ENCODE results near the gene FHL2.

DNA sequence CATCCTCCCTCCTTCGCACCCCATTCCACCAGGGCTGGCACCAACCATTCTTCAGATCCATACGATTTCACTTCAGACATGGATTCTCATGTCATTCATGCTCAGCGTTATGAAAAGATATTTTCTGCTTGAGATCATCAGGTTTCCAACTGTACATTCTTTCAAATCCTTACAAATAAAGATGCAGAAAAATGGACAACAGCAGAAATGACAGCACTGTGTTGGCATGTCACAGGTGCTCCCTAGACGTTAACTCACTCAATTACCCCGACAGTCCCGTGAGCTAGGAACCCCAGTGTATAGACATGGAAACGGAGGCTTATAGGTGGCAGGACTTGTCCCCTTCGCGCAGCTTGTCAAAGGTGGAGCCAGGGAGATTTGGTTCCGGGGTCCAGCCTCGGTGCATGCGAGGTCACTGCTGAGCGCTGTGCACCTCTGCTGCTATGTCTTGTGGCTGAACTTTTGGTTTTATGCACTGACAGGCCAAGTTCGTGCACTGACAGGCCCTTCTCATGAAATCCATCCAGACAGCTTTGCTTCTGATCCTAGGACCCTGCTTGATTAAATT is 17.7 kb downstream of the FHL2 start:
- TF ChIP-seq, protein P1, sequence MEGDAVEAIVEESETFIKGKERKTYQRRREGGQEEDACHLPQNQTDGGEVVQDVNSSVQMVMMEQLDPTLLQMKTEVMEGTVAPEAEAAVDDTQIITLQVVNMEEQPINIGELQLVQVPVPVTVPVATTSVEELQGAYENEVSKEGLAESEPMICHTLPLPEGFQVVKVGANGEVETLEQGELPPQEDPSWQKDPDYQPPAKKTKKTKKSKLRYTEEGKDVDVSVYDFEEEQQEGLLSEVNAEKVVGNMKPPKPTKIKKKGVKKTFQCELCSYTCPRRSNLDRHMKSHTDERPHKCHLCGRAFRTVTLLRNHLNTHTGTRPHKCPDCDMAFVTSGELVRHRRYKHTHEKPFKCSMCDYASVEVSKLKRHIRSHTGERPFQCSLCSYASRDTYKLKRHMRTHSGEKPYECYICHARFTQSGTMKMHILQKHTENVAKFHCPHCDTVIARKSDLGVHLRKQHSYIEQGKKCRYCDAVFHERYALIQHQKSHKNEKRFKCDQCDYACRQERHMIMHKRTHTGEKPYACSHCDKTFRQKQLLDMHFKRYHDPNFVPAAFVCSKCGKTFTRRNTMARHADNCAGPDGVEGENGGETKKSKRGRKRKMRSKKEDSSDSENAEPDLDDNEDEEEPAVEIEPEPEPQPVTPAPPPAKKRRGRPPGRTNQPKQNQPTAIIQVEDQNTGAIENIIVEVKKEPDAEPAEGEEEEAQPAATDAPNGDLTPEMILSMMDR (IDR thresholded peaks at IDR 0.05), result no peak
- no peak for TF ChIP-seq POLR2A (IDR thresholded peaks at IDR 0.05)

Data from Peyer's patch (tissue), 4 donors.